Liver (tissue), 9 donors: ENCODE results near the gene FOXN4. TPM values are rescaled to one million over a fixed set of nuclear protein-coding genes. Genes with fewer than 3 reads are reported as not detected.

Source experiments
- DNase-seq: peaks from one replicate; pipeline ENCODE4 v3.0.0-alpha.2; 2017; ENCODE audit warnings: low spot score
- H3K27ac ChIP-seq, 2 donors: one replicate each; pipeline ENCODE4 v1.7.0; 2013; ENCODE audit warnings: inconsistent platforms in 2 of 2, low read length in 2 of 2, control low read depth in 1 of 2, low read depth in 1 of 2, mild to moderate bottlenecking in 1 of 2
- H3K27me3 ChIP-seq, 4 donors: one replicate each; pipeline versions ENCODE4 v1.6.1 to v1.7.0; 2013; ENCODE audit warnings: low read length in 3 of 4, inconsistent platforms in 1 of 4, mild to moderate bottlenecking in 1 of 4, moderate library complexity in 1 of 4; ENCODE audit not compliant: control insufficient read depth in 4 of 4, insufficient read depth in 4 of 4
- H3K36me3 ChIP-seq, 4 donors: one replicate each; pipeline versions ENCODE4 v1.6.1 to v1.7.0; 2013; ENCODE audit warnings: low read length in 3 of 4, mild to moderate bottlenecking in 3 of 4, low read depth in 1 of 4, moderate library complexity in 1 of 4; ENCODE audit not compliant: control insufficient read depth in 4 of 4, insufficient read depth in 3 of 4
- H3K4me1 ChIP-seq, 4 donors: one replicate each; pipeline versions ENCODE4 v1.6.1 to v1.7.0; 2013; ENCODE audit warnings: low read length in 3 of 4, mild to moderate bottlenecking in 3 of 4, moderate library complexity in 1 of 4; ENCODE audit not compliant: control insufficient read depth in 4 of 4, insufficient read depth in 4 of 4
- H3K4me3 ChIP-seq, 3 donors: one replicate each; pipeline versions ENCODE4 v1.6.1 to v1.7.0; 2013; ENCODE audit warnings: low read length in 3 of 3, control low read depth in 1 of 3, low read depth in 1 of 3, mild to moderate bottlenecking in 1 of 3
- H3K9ac ChIP-seq, 2 donors: one replicate each; pipeline ENCODE4 v1.7.0; 2013; ENCODE audit warnings: low read length in 2 of 2, mild to moderate bottlenecking in 2 of 2, moderate library complexity in 2 of 2, control low read depth in 1 of 2, low read depth in 1 of 2
- H3K9me3 ChIP-seq, 4 donors: one replicate each; pipeline versions ENCODE4 v1.6.1 to v1.7.0; 2013; ENCODE audit warnings: low read length in 3 of 4; ENCODE audit not compliant: control insufficient read depth in 4 of 4
- EGR1 ChIP-seq, 2 donors: IDR thresholded peaks; 2 replicates each; pipeline ENCODE4 v1.6.1; 2016 to 2018; ENCODE audit warnings: antibody characterized with exemption in 2 of 2, low read depth in 2 of 2
- FOXA1 ChIP-seq: IDR thresholded peaks from 2 replicates; pipeline ENCODE4 v1.6.1; 2016; ENCODE audit warnings: antibody characterized with exemption
- FOXA2 ChIP-seq: IDR thresholded peaks from 2 replicates; pipeline ENCODE4 v1.6.1; 2016; ENCODE audit warnings: antibody characterized with exemption
- HNF4A ChIP-seq, 2 donors: conservative IDR thresholded peaks; 2 replicates each; pipeline ENCODE4 v1.6.1; 2016; ENCODE audit warnings: antibody characterized with exemption in 2 of 2, mild to moderate bottlenecking in 2 of 2
- NR2F2 ChIP-seq: IDR thresholded peaks from 2 replicates; pipeline ENCODE4 v1.6.1; 2016; ENCODE audit warnings: antibody characterized with exemption
- RAD21 ChIP-seq, 2 donors: IDR thresholded peaks; 2 replicates each; pipeline ENCODE4 v1.6.1; 2016; ENCODE audit warnings: antibody characterized with exemption in 2 of 2, mild to moderate bottlenecking in 2 of 2
- RXRA ChIP-seq, 2 donors: IDR thresholded peaks; 2 replicates each; pipeline ENCODE4 v1.6.1; 2017 to 2018; ENCODE audit warnings: antibody characterized with exemption in 2 of 2, mild to moderate bottlenecking in 1 of 2
- SP1 ChIP-seq: IDR thresholded peaks from 2 replicates; pipeline ENCODE4 v1.6.1; 2018; ENCODE audit warnings: antibody characterized with exemption, mild to moderate bottlenecking
- TAF1 ChIP-seq: conservative IDR thresholded peaks from 2 replicates; pipeline ENCODE4 v1.6.1; 2016; ENCODE audit warnings: antibody characterized with exemption, mild to moderate bottlenecking
- YY1 ChIP-seq: IDR thresholded peaks from 2 replicates; pipeline ENCODE4 v1.6.1; 2016; ENCODE audit warnings: antibody characterized with exemption, mild to moderate bottlenecking
- WGBS: extraction: QIAGEN DNeasy Blood & Tissue Kit; methylation state at CpG from one replicate; pipeline ENCODE4 v1.1.7; 2013; 5-methylcytosine and 5-hydroxymethylcytosine counted together
- polyA plus RNA-seq, 2 donors: library from polyadenylated mRNA; stranded (reverse) in 1 of 2; unstranded in 1 of 2; fragments of 200-250 nt in 1 of 2; fragments of >200 nt in 1 of 2; fragmentation: Nextera tagmentation in 1 of 2; extraction: Ambion mirVana in 1 of 2; gene quantifications; one replicate each; pipeline versions ENCODE4 v1.2.1 to v1.2.3, GENCODE V29; 2013 to 2015
- total RNA-seq, 2 donors: library from RNA; depleted of rRNA; stranded (reverse); fragments of >200 nt; gene quantifications; one replicate each; pipeline ENCODE4 v1.2.3, GENCODE V29; 2014
- TF ChIP-seq, protein P1 (sequence below): IDR thresholded peaks from 2 replicates; pipeline ENCODE4 v1.6.1; 2016; ENCODE audit warnings: antibody characterized with exemption
- TF ChIP-seq, protein P2 (sequence below): IDR thresholded peaks from 2 replicates; pipeline ENCODE4 v1.6.1; 2016; ENCODE audit warnings: antibody characterized with exemption
- TF ChIP-seq, protein P3 (sequence below): fragments of 150-350 bp; IDR thresholded peaks from 2 replicates; pipeline ENCODE4 v1.5.1; 2017; ENCODE audit warnings: improper control_type of control experiment, low read depth, low read length; ENCODE audit not compliant: missing input control
- TF ChIP-seq, protein P4 (sequence below): IDR thresholded peaks from 2 replicates; pipeline ENCODE4 v1.6.1; 2016; ENCODE audit warnings: antibody characterized with exemption, mild to moderate bottlenecking
- TF ChIP-seq, protein P5 (sequence below): IDR thresholded peaks from 2 replicates; pipeline ENCODE4 v1.6.1; 2016; ENCODE audit warnings: antibody characterized with exemption
- donor health status: healthy.
- donor health status: healthy.
- donor health status: healthy.
- donor health status: healthy.
- donor health status: healthy.

FOXN4 gene
- total and polyA plus RNA-seq, 4 donors: not detected

DNA sequence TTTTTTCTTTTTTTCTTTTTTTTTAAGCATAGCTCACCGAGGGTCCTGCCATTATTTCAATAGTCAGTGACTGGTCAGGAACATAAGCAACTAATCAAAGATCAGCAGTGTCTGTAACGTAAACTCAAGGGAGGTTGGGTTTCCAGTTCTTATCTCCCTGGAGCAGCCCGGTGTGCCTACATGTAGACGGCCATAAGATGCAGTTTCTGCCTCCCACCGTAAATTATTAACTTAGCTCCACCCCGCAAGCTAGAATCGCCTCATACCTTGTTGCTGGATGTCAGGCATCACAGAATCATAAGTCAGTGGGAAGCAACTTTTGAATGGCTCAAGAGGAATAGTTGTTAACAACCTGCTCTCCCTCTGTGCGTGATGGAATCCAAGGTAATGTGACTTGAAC is 38.5 kb upstream of the FOXN4 start, which contains the start of gene MYO1H (continued):
- TF ChIP-seq, protein P1, sequence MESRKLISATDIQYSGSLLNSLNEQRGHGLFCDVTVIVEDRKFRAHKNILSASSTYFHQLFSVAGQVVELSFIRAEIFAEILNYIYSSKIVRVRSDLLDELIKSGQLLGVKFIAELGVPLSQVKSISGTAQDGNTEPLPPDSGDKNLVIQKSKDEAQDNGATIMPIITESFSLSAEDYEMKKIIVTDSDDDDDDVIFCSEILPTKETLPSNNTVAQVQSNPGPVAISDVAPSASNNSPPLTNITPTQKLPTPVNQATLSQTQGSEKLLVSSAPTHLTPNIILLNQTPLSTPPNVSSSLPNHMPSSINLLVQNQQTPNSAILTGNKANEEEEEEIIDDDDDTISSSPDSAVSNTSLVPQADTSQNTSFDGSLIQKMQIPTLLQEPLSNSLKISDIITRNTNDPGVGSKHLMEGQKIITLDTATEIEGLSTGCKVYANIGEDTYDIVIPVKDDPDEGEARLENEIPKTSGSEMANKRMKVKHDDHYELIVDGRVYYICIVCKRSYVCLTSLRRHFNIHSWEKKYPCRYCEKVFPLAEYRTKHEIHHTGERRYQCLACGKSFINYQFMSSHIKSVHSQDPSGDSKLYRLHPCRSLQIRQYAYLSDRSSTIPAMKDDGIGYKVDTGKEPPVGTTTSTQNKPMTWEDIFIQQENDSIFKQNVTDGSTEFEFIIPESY: no peak
- TF ChIP-seq TAF1 (no peak), HNF4A (conservative IDR thresholded peaks at IDR 0.05) (no peak), YY1 (no peak), SP1 (no peak), RAD21 (IDR thresholded peaks at IDR 0.05) (no peak), FOXA1 (no peak), NR2F2 (no peak)
- TF ChIP-seq, protein P2, sequence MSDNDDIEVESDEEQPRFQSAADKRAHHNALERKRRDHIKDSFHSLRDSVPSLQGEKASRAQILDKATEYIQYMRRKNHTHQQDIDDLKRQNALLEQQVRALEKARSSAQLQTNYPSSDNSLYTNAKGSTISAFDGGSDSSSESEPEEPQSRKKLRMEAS: no peak

DNA sequence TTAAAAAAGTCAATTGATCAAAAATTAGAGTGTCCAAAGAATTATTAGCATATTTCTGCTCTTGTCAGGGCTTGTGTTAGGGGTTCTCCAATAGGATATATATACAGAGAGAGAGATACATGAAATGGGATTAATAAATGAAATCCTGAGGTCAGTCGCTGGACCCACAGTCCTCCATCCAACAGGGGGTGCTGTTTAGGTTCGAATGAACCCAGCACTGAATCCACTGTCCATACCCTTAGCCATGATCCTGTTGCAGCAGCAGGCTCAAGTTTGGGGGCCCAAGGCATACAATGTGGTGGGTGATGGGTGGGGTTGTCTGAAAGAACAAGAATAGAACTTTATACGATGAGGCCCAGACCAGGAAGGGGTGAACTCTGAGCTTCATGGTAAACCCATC is 37.8 kb upstream of the FOXN4 start:
- Histone ChIP-seq H3K27me3 (no peaks in the 10 kb centered on the region), H3K4me3 (no peak overlapping the region), H3K4me1 (no peaks in the 10 kb centered on the region), H3K9ac (no peak overlapping the region), H3K27ac (no peak overlapping the region), H3K9me3 (peaks cover 0 to 3% (median 0%) of the 10 kb centered on the region in 4 donors), H3K36me3 (no peaks in the 10 kb centered on the region)
- 90% methylated on average over 3 of the region's 3 CpGs for WGBS
- no peak for TF ChIP-seq SP1
- DNase-seq: no peak

DNA sequence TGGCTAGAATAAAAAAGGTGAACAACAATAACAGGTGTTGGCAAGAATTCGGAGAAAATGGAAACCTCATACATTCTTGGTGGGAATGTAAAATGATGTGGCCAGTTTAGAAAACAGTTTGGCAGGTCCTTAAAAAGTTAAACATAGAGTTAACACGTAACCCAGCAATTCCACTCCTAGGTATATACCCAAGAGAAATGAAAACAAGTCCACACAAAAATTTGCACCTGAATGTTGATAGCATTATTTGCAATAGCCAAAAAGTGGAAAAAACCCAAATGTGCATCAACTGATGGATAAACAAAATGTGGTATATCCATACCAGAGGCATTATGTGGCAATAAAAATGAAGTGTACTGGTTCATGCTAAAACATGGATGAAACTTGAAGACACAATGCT is 36.3 kb upstream of the FOXN4 start:
- no peaks in the 10 kb centered on the region for H3K27me3 ChIP-seq
- H3K9me3 ChIP-seq: peaks cover 0 to 3% (median 0%) of the 10 kb centered on the region in 4 donors
- no peaks in the 10 kb centered on the region for H3K36me3 ChIP-seq
- no peaks in the 10 kb centered on the region for H3K4me1 ChIP-seq
- no peak for DNase-seq
- H3K27ac ChIP-seq: no peak overlapping the region
- no peak overlapping the region for H3K4me3 ChIP-seq
- TF ChIP-seq, protein P3, sequence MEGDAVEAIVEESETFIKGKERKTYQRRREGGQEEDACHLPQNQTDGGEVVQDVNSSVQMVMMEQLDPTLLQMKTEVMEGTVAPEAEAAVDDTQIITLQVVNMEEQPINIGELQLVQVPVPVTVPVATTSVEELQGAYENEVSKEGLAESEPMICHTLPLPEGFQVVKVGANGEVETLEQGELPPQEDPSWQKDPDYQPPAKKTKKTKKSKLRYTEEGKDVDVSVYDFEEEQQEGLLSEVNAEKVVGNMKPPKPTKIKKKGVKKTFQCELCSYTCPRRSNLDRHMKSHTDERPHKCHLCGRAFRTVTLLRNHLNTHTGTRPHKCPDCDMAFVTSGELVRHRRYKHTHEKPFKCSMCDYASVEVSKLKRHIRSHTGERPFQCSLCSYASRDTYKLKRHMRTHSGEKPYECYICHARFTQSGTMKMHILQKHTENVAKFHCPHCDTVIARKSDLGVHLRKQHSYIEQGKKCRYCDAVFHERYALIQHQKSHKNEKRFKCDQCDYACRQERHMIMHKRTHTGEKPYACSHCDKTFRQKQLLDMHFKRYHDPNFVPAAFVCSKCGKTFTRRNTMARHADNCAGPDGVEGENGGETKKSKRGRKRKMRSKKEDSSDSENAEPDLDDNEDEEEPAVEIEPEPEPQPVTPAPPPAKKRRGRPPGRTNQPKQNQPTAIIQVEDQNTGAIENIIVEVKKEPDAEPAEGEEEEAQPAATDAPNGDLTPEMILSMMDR: no peak
- TF ChIP-seq HNF4A (conservative IDR thresholded peaks at IDR 0.05): no peak
- no peak for TF ChIP-seq TAF1
- TF ChIP-seq, protein P4, sequence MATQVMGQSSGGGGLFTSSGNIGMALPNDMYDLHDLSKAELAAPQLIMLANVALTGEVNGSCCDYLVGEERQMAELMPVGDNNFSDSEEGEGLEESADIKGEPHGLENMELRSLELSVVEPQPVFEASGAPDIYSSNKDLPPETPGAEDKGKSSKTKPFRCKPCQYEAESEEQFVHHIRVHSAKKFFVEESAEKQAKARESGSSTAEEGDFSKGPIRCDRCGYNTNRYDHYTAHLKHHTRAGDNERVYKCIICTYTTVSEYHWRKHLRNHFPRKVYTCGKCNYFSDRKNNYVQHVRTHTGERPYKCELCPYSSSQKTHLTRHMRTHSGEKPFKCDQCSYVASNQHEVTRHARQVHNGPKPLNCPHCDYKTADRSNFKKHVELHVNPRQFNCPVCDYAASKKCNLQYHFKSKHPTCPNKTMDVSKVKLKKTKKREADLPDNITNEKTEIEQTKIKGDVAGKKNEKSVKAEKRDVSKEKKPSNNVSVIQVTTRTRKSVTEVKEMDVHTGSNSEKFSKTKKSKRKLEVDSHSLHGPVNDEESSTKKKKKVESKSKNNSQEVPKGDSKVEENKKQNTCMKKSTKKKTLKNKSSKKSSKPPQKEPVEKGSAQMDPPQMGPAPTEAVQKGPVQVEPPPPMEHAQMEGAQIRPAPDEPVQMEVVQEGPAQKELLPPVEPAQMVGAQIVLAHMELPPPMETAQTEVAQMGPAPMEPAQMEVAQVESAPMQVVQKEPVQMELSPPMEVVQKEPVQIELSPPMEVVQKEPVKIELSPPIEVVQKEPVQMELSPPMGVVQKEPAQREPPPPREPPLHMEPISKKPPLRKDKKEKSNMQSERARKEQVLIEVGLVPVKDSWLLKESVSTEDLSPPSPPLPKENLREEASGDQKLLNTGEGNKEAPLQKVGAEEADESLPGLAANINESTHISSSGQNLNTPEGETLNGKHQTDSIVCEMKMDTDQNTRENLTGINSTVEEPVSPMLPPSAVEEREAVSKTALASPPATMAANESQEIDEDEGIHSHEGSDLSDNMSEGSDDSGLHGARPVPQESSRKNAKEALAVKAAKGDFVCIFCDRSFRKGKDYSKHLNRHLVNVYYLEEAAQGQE: no peak
- no peak for TF ChIP-seq RXRA (IDR thresholded peaks at IDR 0.05)
- TF ChIP-seq, protein P1: no peak
- TF ChIP-seq FOXA1: no peak
- TF ChIP-seq, protein P5, sequence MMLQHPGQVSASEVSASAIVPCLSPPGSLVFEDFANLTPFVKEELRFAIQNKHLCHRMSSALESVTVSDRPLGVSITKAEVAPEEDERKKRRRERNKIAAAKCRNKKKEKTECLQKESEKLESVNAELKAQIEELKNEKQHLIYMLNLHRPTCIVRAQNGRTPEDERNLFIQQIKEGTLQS: no peak
- no peak for TF ChIP-seq YY1
- TF ChIP-seq EGR1 (IDR thresholded peaks at IDR 0.05; ENCODE audit: low read depth in 2 of 2): no peak
- TF ChIP-seq FOXA2: no peak
- no peak for TF ChIP-seq SP1
- no peak for TF ChIP-seq NR2F2
- WGBS: 90% methylated on average over 2 of the region's 2 CpGs
- H3K9ac ChIP-seq: no peak overlapping the region
